Lower leg skin (tissue), 4 donors: ENCODE measurements around the gene PTOV1. TPM values are rescaled to one million over a fixed set of nuclear protein-coding genes. Genes with fewer than 3 reads are reported as not detected.

Experiments
- DNase-seq, 2 donors: peaks; one replicate each; pipeline ENCODE4 v3.0.0-alpha.2; 2019; ENCODE audit warnings: low spot score in 2 of 2
- H3K4me3 ChIP-seq: fragments of 200-600 bp; sonication (generic); 2 replicates; pipeline ENCODE4 v1.5.1; 2017; ENCODE audit warnings: mild to moderate bottlenecking, low read depth; ENCODE audit not compliant: poor library complexity, severe bottlenecking
- CTCF ChIP-seq, 3 donors: fragments of 450-650 bp; IDR thresholded peaks; one replicate each; pipeline ENCODE4 v1.5.1; 2016; ENCODE audit warnings: antibody characterized with exemption in 3 of 3, mild to moderate bottlenecking in 3 of 3, moderate library complexity in 2 of 3
- POLR2A ChIP-seq, 2 donors: fragments of 450-650 bp; IDR thresholded peaks; one replicate each; pipeline ENCODE4 v1.6.1; 2016 to 2017; ENCODE audit warnings: antibody characterized with exemption in 2 of 2, mild to moderate bottlenecking in 1 of 2, moderate library complexity in 1 of 2
- WGBS, 2 donors: methylation state at CpG; one replicate each; pipeline ENCODE4 v1.1.5; 2018; 5-methylcytosine and 5-hydroxymethylcytosine counted together
- intact Hi-C: fragments of 100-400 bp; cut with DNase I; formaldehyde crosslinking; loops from one replicate; pipeline ENCODE4 v1.15.0; 2023; ENCODE audit warnings: low total_unique reads
- total RNA-seq, 4 donors: library from RNA; depleted of rRNA; stranded (reverse); fragments of >200 nt; gene quantifications; one replicate each; pipeline ENCODE4 v1.1.0, GENCODE V29; 2016

The PTOV1 gene
- total RNA-seq, 4 donors from 2014 or later = 62.4 to 122 (median 92.5) TPM

GRCh38 chr19:49809160-49809940 lies 41.6 kb upstream of the PTOV1 start:
- intact Hi-C loops = no loop called here
- no peak for TF ChIP-seq POLR2A (IDR thresholded peaks at IDR 0.05)
- WGBS, 2 donors = 10 to 16% methylated on average over 19 to 47 of the region's 50 CpGs
- H3K4me3 ChIP-seq = peak overlapping the region; percentile 45
- peak; percentile 50 to 94 for DNase-seq

GRCh38 chr19:49809941-49810389 lies 41.0 kb upstream of the PTOV1 start:
- intact Hi-C loops = no loop called here
- 88 to 92% methylated on average over 5 of the region's 5 CpGs for WGBS, 2 donors
- H3K4me3 ChIP-seq = no peak overlapping the region
- TF ChIP-seq POLR2A (IDR thresholded peaks at IDR 0.05) = no peak
- no peak for TF ChIP-seq CTCF (IDR thresholded peaks at IDR 0.05)
- no peak for DNase-seq

- no peak for TF ChIP-seq CTCF (IDR thresholded peaks at IDR 0.05)
- TF ChIP-seq POLR2A (IDR thresholded peaks at IDR 0.05) = no peak
- intact Hi-C loops = no loop called here
- 93 to 95% methylated on average over 6 of the region's 6 CpGs for WGBS, 2 donors
- no peak overlapping the region for H3K4me3 ChIP-seq
- no peak for DNase-seq
Measured at GRCh38 chr19:49811328-49811727, 39.6 kb upstream of the PTOV1 start.

- 37 to 39% methylated on average over 11 of the region's 11 CpGs for WGBS, 2 donors
- TF ChIP-seq CTCF (IDR thresholded peaks at IDR 0.05) (no peak), POLR2A (IDR thresholded peaks at IDR 0.05) (no peak)
- peak overlapping the region; percentile 44 for H3K4me3 ChIP-seq
- DNase-seq = peak in 1 of 2 donors; percentile 88
- intact Hi-C loops = no loop called here
Measured at GRCh38 chr19:49812452-49812996, 38.4 kb upstream of the PTOV1 start.

GRCh38 chr19:49812997-49813861 lies 37.7 kb upstream of the PTOV1 start, which contains the start of gene FUZ:
FUZ (minus strand) TSS chr19:49813292; CDS start chr19:49813106, 186 bp downstream.
- intact Hi-C loops = no loop called here
- TF ChIP-seq CTCF (IDR thresholded peaks at IDR 0.05) (peak in 1 of 3 donors; percentile 22), POLR2A (IDR thresholded peaks at IDR 0.05) (no peak)
- WGBS, 2 donors = 1% methylated on average over 45 of the region's 45 CpGs
- peak; percentile 98 to 99 for DNase-seq
- peak within 1 kb of the TSS; percentile 44 for H3K4me3 ChIP-seq

- no peak overlapping the region for H3K4me3 ChIP-seq
- WGBS, 2 donors = 72 to 87% methylated on average over 1 of the region's 1 CpG
- intact Hi-C loops = no loop called here
- no peak for DNase-seq
- TF ChIP-seq POLR2A (IDR thresholded peaks at IDR 0.05) = no peak
Measured at GRCh38 chr19:49814010-49814409, 36.9 kb upstream of the PTOV1 start.
